Hypothalamus (tissue), 51 donors: ENCODE measurements around the gene DHX29.
A peak's percentile ranks its signal among the peaks of the same experiment; 100 is the strongest.

Source experiments
- DNase-seq, 51 donors: peaks; one replicate each; lab custom pipeline; 2025; lab: John Stamatoyannopoulos, UW

The DHX29 gene

DNA sequence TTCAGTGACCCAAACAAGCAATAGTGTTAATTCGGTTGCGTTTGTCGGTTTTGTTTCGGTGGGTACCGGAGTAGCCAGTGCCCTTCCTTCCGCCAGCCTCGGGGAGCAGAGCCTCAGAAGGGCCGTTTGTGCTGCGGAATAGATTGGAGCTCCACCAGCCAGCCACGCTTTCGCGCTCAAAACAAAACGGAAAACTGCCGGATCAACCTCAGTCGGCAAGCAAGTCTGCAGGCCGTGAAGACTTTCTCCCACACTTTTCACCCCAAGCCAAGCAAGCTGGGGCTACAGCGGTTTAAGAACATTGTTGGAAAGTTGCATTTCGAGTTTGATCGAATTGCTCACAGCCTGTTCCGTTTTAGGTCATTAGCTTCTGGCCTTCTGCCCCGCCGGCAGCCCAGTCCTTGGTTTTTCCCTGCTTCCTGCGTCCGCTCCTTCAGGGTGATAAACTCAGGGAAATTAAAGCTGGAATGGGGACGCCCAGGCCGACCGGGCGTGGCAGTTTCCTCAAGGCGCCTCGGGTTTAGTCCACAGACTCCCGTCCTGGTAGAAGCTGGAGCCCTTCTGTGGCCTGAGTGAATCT, 73.3 kb downstream of the DHX29 start:
- DNase-seq, result peak in 1 of 51 donors; percentile 43

- DNase-seq, result peak in 23 of 51 donors; percentile 7 to 61 (median 36)
Observed at GRCh38 chr5:55232985-55233928, 74.2 kb downstream of the DHX29 start, which contains the start of gene CCNO. TSS of gene CCNO (minus strand) at chr5:55233608. CDS start at chr5:55233523, 85 bp downstream.

DNA sequence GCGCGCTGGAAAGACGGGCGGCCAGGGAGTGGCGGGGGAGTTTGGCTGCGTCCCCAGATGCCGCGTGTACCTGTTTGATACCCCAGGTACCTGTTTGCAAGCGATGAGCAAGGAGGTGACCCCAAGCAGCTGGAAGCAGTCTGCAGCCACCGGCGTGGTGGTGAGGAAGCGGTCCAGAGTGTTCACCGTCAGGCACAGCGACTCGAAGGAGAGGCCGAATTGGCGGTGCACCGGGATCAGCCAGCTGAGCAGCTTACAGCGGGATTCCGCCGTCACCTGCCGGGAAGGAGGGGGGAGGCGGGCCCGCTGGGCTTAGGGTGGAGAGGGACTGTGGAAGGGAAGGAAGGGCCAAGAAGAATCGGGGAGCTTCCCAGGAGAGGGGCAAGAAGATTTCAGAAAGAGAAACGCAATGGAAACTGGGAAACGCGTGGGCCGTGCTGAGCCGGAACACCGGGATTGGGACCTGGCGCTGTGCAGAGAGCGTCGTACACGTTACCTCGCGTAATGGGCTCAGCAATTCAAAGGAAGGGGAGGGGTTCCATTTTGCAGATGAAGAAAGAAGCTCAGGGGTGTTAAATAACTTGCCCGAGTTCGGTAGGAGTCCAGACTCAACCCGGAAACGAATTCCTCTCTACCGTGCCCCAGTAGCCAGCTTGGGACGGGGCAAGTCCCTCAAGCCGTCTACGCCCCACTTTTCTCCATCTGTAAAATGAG, 75.1 kb downstream of the DHX29 start:
- peak in 3 of 51 donors; percentile 8 to 49 (median 41) for DNase-seq

DNA sequence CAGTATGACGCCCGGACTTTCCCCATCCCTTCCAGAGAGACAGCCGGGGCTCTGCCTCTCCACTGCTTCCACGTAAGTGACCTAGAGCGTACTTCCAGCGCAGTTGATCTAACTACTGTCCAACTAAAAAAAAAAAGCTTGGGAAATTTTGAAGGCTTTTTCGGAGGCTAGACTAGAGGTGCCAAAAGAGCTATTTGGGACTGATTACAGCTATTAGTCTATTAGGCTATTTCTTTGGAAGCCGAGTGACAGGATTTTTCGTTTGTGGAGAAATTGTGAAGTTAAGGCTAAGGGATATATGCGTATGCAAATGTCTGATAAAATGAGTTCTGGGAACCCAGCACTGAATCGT, 75.6 kb downstream of the DHX29 start:
- peak in 1 of 51 donors; percentile 38 for DNase-seq

DNA sequence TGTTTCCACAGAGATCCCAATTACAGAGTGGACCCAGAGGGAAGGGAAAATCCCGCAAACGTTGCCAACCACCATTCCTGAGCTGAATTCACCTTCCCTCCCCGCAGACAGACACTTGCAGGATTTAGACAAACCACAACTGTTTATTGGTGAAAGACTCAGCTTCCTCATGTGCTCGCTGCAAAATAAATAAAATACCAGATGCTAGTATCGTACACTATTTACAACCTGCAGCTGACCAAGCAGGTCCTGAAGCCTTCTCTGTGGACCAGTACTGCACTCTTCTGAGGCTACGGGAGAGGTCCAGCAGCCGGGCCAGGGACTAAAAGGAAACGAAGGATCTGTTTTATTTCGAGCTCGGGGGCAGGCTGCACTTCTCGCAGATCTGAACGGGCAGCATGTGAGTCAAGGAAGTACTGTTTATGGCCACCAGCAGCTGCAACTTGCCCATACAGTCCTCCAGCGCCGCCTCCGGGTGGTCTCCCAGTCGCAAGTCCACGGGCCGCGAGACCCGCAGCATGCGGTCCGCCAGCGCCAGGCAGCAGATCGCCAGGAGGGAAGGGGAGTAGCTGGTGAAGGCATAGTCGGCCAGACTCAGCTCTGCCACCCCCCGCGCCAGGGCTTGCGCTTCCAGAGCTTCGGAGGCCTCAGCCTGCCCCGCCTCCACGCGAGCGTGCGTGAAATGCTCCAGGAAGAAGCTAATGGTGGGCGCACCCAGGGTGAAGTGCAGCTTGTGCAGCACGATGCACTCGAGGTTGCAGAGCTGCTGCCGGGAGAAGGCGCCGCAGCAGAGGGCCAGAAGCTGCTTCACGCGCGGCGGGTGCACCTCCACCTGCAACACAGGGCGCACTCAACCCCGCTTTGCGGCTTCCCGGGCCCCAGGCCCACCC, 76.2 kb downstream of the DHX29 start:
- DNase-seq, result peak in 3 of 51 donors; percentile 8 to 26 (median 17)

GRCh38 chr5:55230086-55230629, 77.3 kb downstream of the DHX29 start:
- DNase-seq, result no peak

DNA sequence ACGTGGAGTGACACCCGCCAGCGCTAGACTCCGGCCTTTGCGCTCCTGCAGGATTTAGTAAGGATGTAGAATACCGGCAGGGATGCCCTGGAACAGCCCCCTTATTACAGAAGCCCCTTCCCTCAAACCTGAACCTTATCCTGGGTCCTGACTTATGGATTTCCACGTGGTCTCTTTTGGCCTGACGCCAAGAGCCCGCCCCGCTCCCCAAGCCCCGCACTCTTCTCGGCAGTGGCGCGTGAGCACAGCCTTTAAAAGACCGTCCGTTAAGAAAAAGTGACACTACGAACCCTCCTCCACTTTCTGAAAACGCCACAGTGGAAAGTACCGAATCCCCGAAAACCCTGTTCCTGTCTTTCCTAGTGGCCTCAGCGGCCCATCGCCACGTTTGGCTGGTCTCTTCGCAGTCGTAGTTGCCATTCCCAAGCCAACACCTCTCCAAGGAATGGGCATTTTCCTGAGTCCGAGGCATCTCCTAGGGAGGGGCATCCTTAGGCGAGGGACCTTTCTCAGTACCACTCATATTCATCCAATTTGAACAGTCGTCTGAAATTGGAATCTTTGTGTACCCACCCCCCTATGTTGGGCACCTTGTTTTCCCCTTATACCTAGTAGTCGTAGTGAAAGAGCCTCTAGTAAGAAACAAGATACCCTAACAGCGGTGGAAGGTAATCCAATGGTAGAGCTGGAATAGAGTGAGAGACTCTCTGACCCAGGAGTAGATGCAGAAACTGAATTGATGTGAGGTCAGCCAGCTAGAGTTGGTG, 79.6 kb downstream of the DHX29 start:
- DNase-seq, result peak in 1 of 51 donors; percentile 21

DNA sequence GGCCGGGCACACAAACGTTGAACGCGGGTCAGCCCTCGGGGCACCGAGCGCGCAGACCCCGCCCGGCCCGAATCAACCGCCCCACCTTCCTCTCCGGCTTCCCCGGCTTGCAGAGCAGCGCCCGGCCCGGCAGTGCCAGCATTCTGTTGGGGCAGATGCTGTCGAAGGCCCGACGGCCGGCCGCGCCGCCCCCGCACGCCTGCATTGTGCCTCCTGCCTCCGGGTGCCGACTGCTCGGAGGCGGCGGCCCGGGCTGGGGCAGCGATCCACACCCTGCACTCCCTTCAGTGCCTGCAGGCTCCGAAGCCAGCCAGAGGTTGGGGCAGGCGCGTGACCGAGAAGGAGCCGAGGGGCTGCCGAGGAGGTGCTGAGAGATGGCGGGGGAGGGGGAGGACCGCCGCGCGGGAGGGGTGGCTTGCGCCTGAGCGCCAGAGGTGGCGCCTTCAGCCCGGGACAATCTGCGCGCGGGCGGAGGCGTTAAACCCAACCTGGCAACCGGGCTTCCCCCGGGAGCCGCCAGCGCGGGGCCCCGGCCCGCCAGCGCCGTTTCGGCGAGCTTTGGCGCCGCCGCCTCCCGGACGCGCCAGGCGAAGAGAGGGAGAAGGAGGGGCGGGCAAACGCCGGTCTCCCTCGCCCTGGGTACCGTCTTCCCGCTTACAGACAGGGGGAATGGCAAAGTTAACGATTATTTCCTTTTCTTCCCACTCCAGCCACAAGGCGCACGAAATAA, 80.4 kb downstream of the DHX29 start, which contains the start of gene MCIDAS:
TSS of gene MCIDAS (minus strand) at position 382 of the 730 bp plus-strand sequence. CDS start at position 205, 177 bp downstream.
- DNase-seq, result peak in 1 of 51 donors; percentile 29

DNA sequence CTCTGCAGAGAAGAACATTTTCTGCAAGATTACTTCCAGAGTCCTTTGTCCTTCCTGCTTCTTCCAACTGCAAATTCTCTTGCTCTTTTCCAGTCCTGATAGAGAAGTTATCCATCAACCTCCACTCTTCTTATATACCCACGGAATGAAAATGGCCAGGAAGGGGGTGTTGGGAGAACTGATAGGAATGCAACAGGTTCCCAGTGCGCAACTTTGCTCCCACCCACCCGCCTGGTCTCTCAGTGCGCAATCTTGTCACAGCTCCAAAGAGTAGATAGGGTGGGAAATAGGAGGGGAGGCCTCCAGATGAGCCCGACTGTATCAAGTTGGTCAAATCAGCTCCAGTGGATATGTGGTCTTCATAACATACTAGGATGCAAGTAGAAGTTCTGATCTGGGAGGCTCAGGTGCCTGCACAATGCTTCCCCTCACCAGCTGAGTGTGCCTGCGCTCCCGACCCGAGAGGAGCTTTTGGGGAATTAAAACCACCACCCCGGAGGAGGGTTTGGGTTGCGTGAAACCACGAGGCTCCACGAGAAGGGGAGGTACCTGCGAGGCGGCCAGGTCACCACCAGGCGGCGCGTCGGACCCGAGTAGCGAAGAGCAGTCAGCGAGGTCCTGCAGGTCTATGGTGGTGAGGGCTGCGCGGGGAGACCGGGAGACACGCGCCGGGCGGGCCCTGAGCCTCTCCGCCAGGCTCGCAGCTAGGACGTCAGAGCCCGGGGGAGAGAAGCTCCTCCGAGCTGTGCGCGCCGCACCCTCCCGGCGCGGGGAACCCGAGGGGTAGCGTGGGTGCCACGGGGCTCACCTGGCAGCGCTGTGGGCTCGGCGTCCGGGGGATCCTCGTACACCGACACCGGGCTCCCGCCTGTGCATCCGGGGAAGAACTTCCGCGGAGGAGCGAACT, 81.2 kb downstream of the DHX29 start:
- peak in 1 of 51 donors; percentile 14 for DNase-seq

DNA sequence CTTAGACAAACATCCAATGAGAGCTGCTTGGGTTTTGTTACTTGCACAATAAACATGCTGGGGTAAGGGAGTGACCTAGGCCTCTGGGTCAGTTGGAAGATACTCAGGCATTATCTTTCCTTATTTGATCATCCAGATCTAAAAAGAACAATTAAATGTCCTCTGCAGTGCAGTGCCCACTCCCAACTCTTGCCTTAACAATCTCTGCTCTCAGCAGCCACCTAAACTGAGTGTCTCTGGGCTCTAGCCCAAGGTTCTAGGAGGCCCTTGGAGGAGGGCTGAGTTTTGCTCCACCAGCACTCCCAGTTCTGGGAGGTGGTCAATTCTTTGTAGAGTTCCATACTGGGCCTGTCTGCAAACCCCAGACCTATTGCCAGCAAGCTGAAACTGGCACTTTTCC, 82.1 kb downstream of the DHX29 start:
- DNase-seq, result no peak

- DNase-seq, result no peak
Observed at GRCh38 chr5:55223812-55224240, 83.7 kb downstream of the DHX29 start.

- no peak for DNase-seq
Observed at GRCh38 chr5:55222985-55223811, 84.3 kb downstream of the DHX29 start.

- no peak for DNase-seq
Observed at GRCh38 chr5:55222092-55222984, 85.2 kb downstream of the DHX29 start.

- DNase-seq, result no peak
Observed at GRCh38 chr5:55220433-55221185, 86.9 kb downstream of the DHX29 start.
